Sigmoid colon (tissue), 7 donors: ENCODE data around the gene PET117. TPM values are rescaled to one million over a fixed set of nuclear protein-coding genes. Genes with fewer than 3 reads are reported as not detected.
"Not testable (repeated sequence)": the region's sequence is repeated elsewhere in the genome, so short reads cannot be mapped to it uniquely, and the experiment has no call there.

ENCODE experiments used
- DNase-seq: peaks from one replicate; pipeline ENCODE4 v3.0.0-alpha.2; 2019
- H3K27ac ChIP-seq, 4 donors: fragments of 200-600 bp; sonication (generic); one replicate each; pipeline ENCODE4 v1.5.1; 2016 to 2019; ENCODE audit warnings: mild to moderate bottlenecking in 1 of 4
- H3K27me3 ChIP-seq, 3 donors: fragments of 200-600 bp; sonication (generic); one replicate each; pipeline ENCODE4 v1.5.1; 2019; ENCODE audit warnings: mild to moderate bottlenecking in 1 of 3
- H3K36me3 ChIP-seq, 4 donors: fragments of 200-600 bp; sonication (generic); one replicate each; pipeline ENCODE4 v1.5.1; 2016 to 2019
- H3K4me1 ChIP-seq, 4 donors: fragments of 200-600 bp; sonication (generic); one replicate each; pipeline ENCODE4 v1.5.1; 2017 to 2019
- H3K4me3 ChIP-seq, 4 donors: fragments of 200-600 bp; sonication (generic); one replicate each; pipeline ENCODE4 v1.5.1; 2017 to 2019; ENCODE audit warnings: mild to moderate bottlenecking in 2 of 4, moderate library complexity in 1 of 4
- H3K9me3 ChIP-seq, 4 donors: fragments of 200-600 bp in 3 of 4; sonication (generic) in 3 of 4; one replicate each; pipeline versions ENCODE4 v1.5.1 to v1.6.1; 2013 to 2019
- CTCF ChIP-seq, 4 experiments: fragments of 450-650 bp in 3 of 4; fragments of 200-600 bp in 1 of 4; IDR thresholded peaks; one replicate each; pipeline ENCODE4 v1.5.1; 2016 to 2019; ENCODE audit warnings: antibody characterized with exemption in 4 of 4, mild to moderate bottlenecking in 3 of 4, moderate library complexity in 2 of 4
- EP300 ChIP-seq, 4 donors: sonication (generic); formaldehyde crosslinking; IDR thresholded peaks; one replicate each; pipeline ENCODE4 v1.6.1; 2017; ENCODE audit warnings: antibody characterized with exemption in 4 of 4
- POLR2A ChIP-seq, 2 donors: fragments of 450-650 bp; IDR thresholded peaks; one replicate each; pipeline ENCODE4 v1.6.1; 2016; ENCODE audit warnings: antibody characterized with exemption in 2 of 2, mild to moderate bottlenecking in 2 of 2, moderate library complexity in 2 of 2
- POLR2AphosphoS5 ChIP-seq, 4 donors: sonication (generic); formaldehyde crosslinking; IDR thresholded peaks; one replicate each; pipeline ENCODE4 v1.6.1; 2017; ENCODE audit warnings: antibody characterized with exemption in 4 of 4
- WGBS, 2 donors: extraction: QIAGEN DNeasy Blood & Tissue Kit; methylation state at CpG; one replicate each; pipeline ENCODE4 v1.1.7; 2013; 5-methylcytosine and 5-hydroxymethylcytosine counted together
- intact Hi-C: fragments of 100-400 bp; cut with DNase I; formaldehyde crosslinking; loops from one replicate; pipeline ENCODE4 v1.15.1; 2023
- polyA plus RNA-seq, 3 donors: library from polyadenylated mRNA; stranded (reverse); fragments of 200-250 nt; gene quantifications; one replicate each; pipeline ENCODE4 v1.2.3, GENCODE V29; 2013
- total RNA-seq, 4 donors: library from RNA; depleted of rRNA; stranded (reverse); fragments of >200 nt; gene quantifications; one replicate each; pipeline ENCODE4 v1.1.0, GENCODE V29; 2016
- donor health status: healthy with polysubstance abuse.
- donor health status: Bipolar disorder and iron deficiency.
- donor health status: healthy.

The PET117 gene
- total and polyA plus RNA-seq, 7 donors: 7.8 to 21.0 (median 17.8) TPM

DNA sequence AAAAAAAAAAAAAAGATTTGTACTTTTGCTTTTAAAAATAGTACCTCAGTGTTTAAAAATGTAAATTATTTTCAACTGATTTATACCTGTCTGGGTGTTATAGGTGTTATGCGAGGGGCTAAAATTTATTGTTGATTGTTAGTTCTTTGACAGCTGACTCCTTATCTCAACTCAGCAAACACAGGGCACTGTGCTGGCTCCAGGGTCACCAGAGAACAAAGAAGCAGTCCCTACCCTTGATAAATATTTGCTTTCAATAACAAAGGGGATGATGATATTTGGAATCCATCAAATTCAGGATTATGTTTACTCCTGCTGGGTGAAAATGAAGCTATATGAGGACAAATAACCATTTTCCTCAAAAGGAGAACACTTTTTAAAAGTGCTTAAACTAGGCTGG is 34.2 kb upstream of the PET117 start:
- no peak overlapping the region for H3K27ac ChIP-seq
- no peaks in the 10 kb centered on the region for H3K9me3 ChIP-seq
- no peak overlapping the region for H3K4me3 ChIP-seq
- intact Hi-C loops: no loop called here
- H3K36me3 ChIP-seq: no peaks in the 10 kb centered on the region
- no peak for DNase-seq
- no peaks in the 10 kb centered on the region for H3K27me3 ChIP-seq
- H3K4me1 ChIP-seq: no peaks in the 10 kb centered on the region
- TF ChIP-seq EP300 (IDR thresholded peaks at IDR 0.05) (no peak), CTCF (IDR thresholded peaks at IDR 0.05) (no peak)
- 17 to 59% methylated on average over 1 of the region's 1 CpG for WGBS, 2 donors

- no peak overlapping the region for H3K27ac ChIP-seq
- H3K4me3 ChIP-seq: no peak overlapping the region
- TF ChIP-seq POLR2A (IDR thresholded peaks at IDR 0.05): no peak
- no peak for TF ChIP-seq POLR2AphosphoS5 (IDR thresholded peaks at IDR 0.05)
- TF ChIP-seq EP300 (IDR thresholded peaks at IDR 0.05): no peak
- TF ChIP-seq CTCF (IDR thresholded peaks at IDR 0.05): no peak
- 89 to 93% methylated on average over 2 of the region's 2 CpGs for WGBS, 2 donors
- DNase-seq: no peak
- no peaks in the 10 kb centered on the region for H3K4me1 ChIP-seq
- no peaks in the 10 kb centered on the region for H3K9me3 ChIP-seq
- H3K27me3 ChIP-seq: no peaks in the 10 kb centered on the region
- intact Hi-C loops: no loop called here
- H3K36me3 ChIP-seq: no peaks in the 10 kb centered on the region
These were observed 29.3 kb upstream of the PET117 start for GRCh38 chr20:18108326-18108725.

DNA sequence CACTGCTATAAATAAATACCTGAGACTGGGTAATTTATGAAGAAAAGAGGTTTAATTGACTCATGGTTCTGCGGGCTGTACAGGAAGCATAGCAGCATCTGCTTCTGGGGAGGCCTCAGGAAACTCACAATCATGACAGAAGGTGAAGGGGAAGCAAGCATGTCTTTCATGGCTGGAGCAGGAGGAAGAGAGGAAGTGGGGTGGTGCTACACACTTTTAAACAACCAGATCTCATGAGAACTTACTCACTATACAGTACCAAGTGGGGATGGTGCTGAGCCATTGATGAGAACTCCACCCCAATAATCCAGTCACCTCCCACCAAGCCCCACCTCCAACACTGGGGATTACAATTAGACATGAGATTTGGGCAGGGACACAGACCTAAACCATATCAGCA is 9.1 kb upstream of the PET117 start:
- H3K4me1 ChIP-seq, H3K9me3 ChIP-seq, intact Hi-C loops, DNase-seq, H3K27me3 ChIP-seq, H3K4me3 ChIP-seq, H3K27ac ChIP-seq, H3K36me3 ChIP-seq: not testable (repeated sequence)
- 55 to 86% methylated on average over 1 of the region's 1 CpG for WGBS, 2 donors

- no peaks in the 10 kb centered on the region for H3K27me3 ChIP-seq
- 98 to 99% methylated on average over 1 of the region's 1 CpG for WGBS, 2 donors
- H3K27ac ChIP-seq: no peak overlapping the region
- peaks cover 0 to 9% (median 5%) of the 10 kb centered on the region in 4 donors for H3K4me1 ChIP-seq
- intact Hi-C loops: loop anchor here (10.0 kb wide), 2 partner anchors 332 to 628 kb away; partner anchors contain the start of genes DZANK1 and POLR3F
- TF ChIP-seq POLR2AphosphoS5 (IDR thresholded peaks at IDR 0.05) (no peak), POLR2A (IDR thresholded peaks at IDR 0.05) (no peak), CTCF (IDR thresholded peaks at IDR 0.05) (no peak), EP300 (IDR thresholded peaks at IDR 0.05) (no peak)
- H3K9me3 ChIP-seq: no peaks in the 10 kb centered on the region
- no peaks in the 10 kb centered on the region for H3K36me3 ChIP-seq
- no peak overlapping the region for H3K4me3 ChIP-seq
- DNase-seq: no peak
These were observed 5.0 kb upstream of the PET117 start for GRCh38 chr20:18132663-18133062.

DNA sequence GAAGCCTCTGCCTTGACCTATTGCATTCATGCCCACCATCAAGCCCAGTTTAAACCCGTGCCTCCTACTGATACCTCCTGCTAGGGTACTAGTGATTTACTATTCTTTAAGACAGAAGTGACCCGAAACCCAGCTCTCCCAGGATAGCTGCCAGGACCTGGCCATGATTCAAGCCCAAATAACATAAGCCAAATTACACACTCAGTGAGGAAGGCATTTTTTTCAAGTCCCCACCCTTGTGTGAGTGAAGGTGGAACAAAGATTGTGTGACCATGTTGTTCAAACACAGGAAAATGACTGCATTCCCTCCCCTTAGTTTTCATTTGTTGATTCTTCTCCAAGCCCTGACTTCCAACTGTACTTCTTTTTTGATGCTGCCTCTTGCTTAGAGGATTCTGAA is 3.7 kb upstream of the PET117 start:
- Histone ChIP-seq H3K9me3 (no peaks in the 10 kb centered on the region), H3K27me3 (no peaks in the 10 kb centered on the region), H3K4me1 (peaks cover 0 to 17% (median 11%) of the 10 kb centered on the region in 4 donors), H3K36me3 (no peaks in the 10 kb centered on the region), H3K4me3 (no peak overlapping the region), H3K27ac (no peak overlapping the region)
- WGBS, 2 donors: 9 to 53% methylated on average over 2 of the region's 2 CpGs
- TF ChIP-seq EP300 (IDR thresholded peaks at IDR 0.05) (no peak), CTCF (IDR thresholded peaks at IDR 0.05) (no peak), POLR2A (IDR thresholded peaks at IDR 0.05) (no peak), POLR2AphosphoS5 (IDR thresholded peaks at IDR 0.05) (no peak)
- intact Hi-C loops: loop anchor here (10.0 kb wide), 2 partner anchors 331 to 629 kb away; partner anchors contain the start of genes DZANK1 and POLR3F
- no peak for DNase-seq
